A549 (cell line): ENCODE data around the gene VPS51. TPM values are rescaled to one million over a fixed set of nuclear protein-coding genes. Genes with fewer than 3 reads are reported as not detected.
A peak's percentile ranks its signal among the peaks of the same experiment; 100 is the strongest.

Source experiments
- ATAC-seq, 2 experiments: fragments of 200-7000 bp in 1 of 2; fragments of >200 bp in 1 of 2; cut with Nextera tagmentation in 1 of 2; cut with Tn5 transposase in 1 of 2; 3 replicates each; pipeline versions ENCODE4 v1.8.0 to v1.9.1; 2018 to 2020; ENCODE audit warnings: mild to moderate bottlenecking in 1 of 2, moderate library complexity in 1 of 2
- CTCF ChIA-PET: fragments of 300-600 bp; sonication (Branson Sonifier 250); formaldehyde crosslinking; extraction: SDS; loops from one replicate; lab custom pipeline; 2021; ENCODE audit warnings: antibody characterized with exemption, inconsistent platforms; lab: Yijun Ruan, JAX
- POLR2A ChIA-PET: fragments of 350-600 bp; formaldehyde crosslinking; extraction: SDS; loops from one replicate; lab custom pipeline; 2021; ENCODE audit warnings: antibody characterized with exemption, inconsistent platforms; lab: Yijun Ruan, JAX
- DNase-seq, 2 experiments: peaks; one replicate each; pipeline versions ENCODE4 v3.0.0 to v3.0.0-alpha.2; 2011 to 2016; ENCODE audit warnings: low read depth in 1 of 2, low spot score in 1 of 2
- FAIRE-seq: peaks from 2 replicates; lab custom pipeline; 2011; peaks lifted over from hg19 to GRCh38; lab: Jason Lieb, UNC
- H3K27ac ChIP-seq, 2 experiments: fragments of >200 bp; sonication (Bioruptor Twin); formaldehyde crosslinking; 3 replicates each; pipeline ENCODE4 v1.5.1; 2016 to 2017
- H3K4me1 ChIP-seq: fragments of >200 bp; sonication (Bioruptor Twin); formaldehyde crosslinking; 3 replicates; pipeline ENCODE4 v1.6.1; 2016
- H3K4me2 ChIP-seq: fragments of >200 bp; sonication (Bioruptor Twin); formaldehyde crosslinking; 3 replicates; pipeline ENCODE4 v1.6.1; 2016
- H3K4me3 ChIP-seq: fragments of >200 bp; sonication (Bioruptor Twin); formaldehyde crosslinking; 3 replicates; pipeline ENCODE4 v1.5.1; 2016
- H3K9me3 ChIP-seq: fragments of >200 bp; sonication (Bioruptor Twin); formaldehyde crosslinking; 3 replicates; pipeline ENCODE4 v1.6.1; 2016
- CHD2 ChIP-seq: fragments of 150-350 bp; IDR thresholded peaks from 2 replicates; pipeline ENCODE4 v1.6.1; 2014; ENCODE audit warnings: low read length; ENCODE audit not compliant: partially characterized antibody
- EP300 ChIP-seq, 2 experiments: fragments of >200 bp; sonication (Bioruptor Twin); formaldehyde crosslinking; IDR thresholded peaks; 2 replicates in 1 of 2; 3 replicates in 1 of 2; pipeline ENCODE4 v1.6.1; 2016 to 2017
- ESRRA ChIP-seq: fragments of 150-350 bp; IDR thresholded peaks from 2 replicates; pipeline ENCODE4 v1.6.1; 2014; ENCODE audit warnings: mild to moderate bottlenecking, low read length, borderline replicate concordance
- GATA3 ChIP-seq: IDR thresholded peaks from 2 replicates; pipeline ENCODE4 v1.6.1; 2012; ENCODE audit warnings: borderline replicate concordance
- HOXB13 ChIP-seq: fragments of 250-450 bp; sonication (Bioruptor Pico); IDR thresholded peaks from 2 replicates; pipeline ENCODE4 v1.5.0; 2020; ENCODE audit warnings: low read depth, mild to moderate bottlenecking, moderate library complexity
- JUN ChIP-seq, 2 experiments: fragments of >200 bp; sonication (Bioruptor Twin); formaldehyde crosslinking; IDR thresholded peaks; 2 replicates in 1 of 2; 3 replicates in 1 of 2; pipeline ENCODE4 v1.6.1; 2016 to 2017
- KDM1A ChIP-seq: fragments of 200-600 bp; sonication (generic); IDR thresholded peaks from 2 replicates; pipeline ENCODE4 v1.6.1; 2016; ENCODE audit warnings: low read depth, mild to moderate bottlenecking
- MAFK ChIP-seq: fragments of 450-650 bp; IDR thresholded peaks from 2 replicates; pipeline ENCODE4 v1.6.1; 2014; ENCODE audit not compliant: partially characterized antibody
- NFE2L2 ChIP-seq: fragments of 150-350 bp; conservative IDR thresholded peaks from 2 replicates; pipeline ENCODE4 v1.6.1; 2014; ENCODE audit warnings: low read length
- NR3C1 ChIP-seq: fragments of >200 bp; sonication (Bioruptor Twin); formaldehyde crosslinking; IDR thresholded peaks from 3 replicates; pipeline ENCODE4 v1.6.1; 2017
- PHF8 ChIP-seq: fragments of 200-600 bp; sonication (generic); IDR thresholded peaks from 2 replicates; pipeline ENCODE4 v1.6.1; 2016; ENCODE audit warnings: low read depth, mild to moderate bottlenecking, antibody characterized with exemption, moderate library complexity, borderline replicate concordance
- POLR2AphosphoS2 ChIP-seq: conservative IDR thresholded peaks from 2 replicates; pipeline ENCODE4 v1.6.1; 2012; ENCODE audit warnings: low read length, improper control_type of control experiment, inconsistent platforms
- RCOR1 ChIP-seq: fragments of 150-350 bp; IDR thresholded peaks from 2 replicates; pipeline ENCODE4 v1.6.1; 2014; ENCODE audit warnings: antibody characterized with exemption, low read length, low read depth
- RNF2 ChIP-seq: fragments of 200-600 bp; sonication (generic); IDR thresholded peaks from 2 replicates; pipeline ENCODE4 v1.6.1; 2016; ENCODE audit warnings: low read depth, mild to moderate bottlenecking, antibody characterized with exemption, moderate library complexity, borderline replicate concordance
- SMC3 ChIP-seq: fragments of >200 bp; sonication (Bioruptor Twin); formaldehyde crosslinking; IDR thresholded peaks from 3 replicates; pipeline ENCODE4 v1.6.1; 2018; ENCODE audit warnings: inconsistent platforms
- SREBF2 ChIP-seq: fragments of 450-650 bp; IDR thresholded peaks from 2 replicates; pipeline ENCODE4 v1.6.1; 2014; ENCODE audit warnings: mild to moderate bottlenecking, moderate library complexity
- ZFP36 ChIP-seq: fragments of 450-650 bp; IDR thresholded peaks from 2 replicates; pipeline ENCODE4 v1.6.1; 2014; ENCODE audit warnings: borderline replicate concordance; ENCODE audit not compliant: partially characterized antibody
- ZNF302 ChIP-seq: fragments of 250-450 bp; sonication (Bioruptor Pico); IDR thresholded peaks from 2 replicates; pipeline ENCODE4 v1.9.0; 2021; ENCODE audit warnings: inconsistent platforms, mild to moderate bottlenecking, moderate library complexity
- WGBS: methylation state at CpG from one replicate; pipeline ENCODE4 v1.1.6; 2017; ENCODE audit errors: missing lambda C conversion rate; 5-methylcytosine and 5-hydroxymethylcytosine counted together
- polyA plus RNA-seq, 4 experiments: library from polyadenylated mRNA; depleted of rRNA in 3 of 4; stranded (reverse); fragments of >200 nt; fragmentation: RNase III in 1 of 4; extraction: RNeasy Plus Mini Kit Qiagen cat#74134 plus additional on column Dnase treatment in 1 of 4; gene quantifications; 2 replicates in 3 of 4; 3 replicates in 1 of 4; pipeline ENCODE4 v1.2.3, GENCODE V29; 2011 to 2017
- TF ChIP-seq, protein P1 (sequence below): IDR thresholded peaks from 2 replicates; pipeline ENCODE4 v1.6.1; 2012; ENCODE audit warnings: low read depth, borderline replicate concordance
- TF ChIP-seq, protein P2 (sequence below): IDR thresholded peaks from 2 replicates; pipeline ENCODE4 v1.6.1; 2012

The VPS51 gene
- polyA plus RNA-seq, 2 of the 4 experiments (the other 2 are of a cell fraction) = 37.2 to 51.0 TPM

DNA sequence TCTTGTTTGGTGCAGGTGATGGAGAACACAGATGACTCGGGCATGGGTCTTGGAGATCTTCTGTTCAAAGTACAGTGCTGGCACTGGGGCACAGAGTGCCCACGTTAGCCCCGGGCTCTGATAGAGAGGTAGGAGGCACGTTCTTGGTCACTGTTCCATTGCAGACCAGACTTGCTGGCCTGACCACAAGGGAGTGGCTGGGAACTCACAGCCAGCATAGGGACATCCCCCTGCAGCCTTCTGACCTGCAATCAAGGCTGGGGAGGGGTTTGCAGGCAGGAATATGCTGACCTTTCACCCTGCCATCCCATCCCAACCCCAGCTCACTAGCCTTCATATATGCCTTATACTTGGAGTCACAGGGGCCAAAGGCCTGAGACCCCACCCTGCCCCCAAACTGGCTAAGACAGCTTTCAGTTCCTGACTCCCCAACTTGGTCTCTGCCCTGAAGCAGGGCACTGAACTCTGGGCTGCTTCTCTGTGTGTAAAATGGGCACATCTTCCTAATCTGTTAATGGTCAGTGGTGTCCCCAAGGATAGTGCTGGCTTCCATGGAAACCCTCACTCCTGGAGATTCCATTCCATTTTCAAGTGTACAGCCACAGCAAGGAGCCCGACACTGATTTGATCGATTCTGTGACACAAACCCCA is 30.7 kb downstream of the VPS51 start:
- ATAC-seq (no peak), DNase-seq (no peak)

DNA sequence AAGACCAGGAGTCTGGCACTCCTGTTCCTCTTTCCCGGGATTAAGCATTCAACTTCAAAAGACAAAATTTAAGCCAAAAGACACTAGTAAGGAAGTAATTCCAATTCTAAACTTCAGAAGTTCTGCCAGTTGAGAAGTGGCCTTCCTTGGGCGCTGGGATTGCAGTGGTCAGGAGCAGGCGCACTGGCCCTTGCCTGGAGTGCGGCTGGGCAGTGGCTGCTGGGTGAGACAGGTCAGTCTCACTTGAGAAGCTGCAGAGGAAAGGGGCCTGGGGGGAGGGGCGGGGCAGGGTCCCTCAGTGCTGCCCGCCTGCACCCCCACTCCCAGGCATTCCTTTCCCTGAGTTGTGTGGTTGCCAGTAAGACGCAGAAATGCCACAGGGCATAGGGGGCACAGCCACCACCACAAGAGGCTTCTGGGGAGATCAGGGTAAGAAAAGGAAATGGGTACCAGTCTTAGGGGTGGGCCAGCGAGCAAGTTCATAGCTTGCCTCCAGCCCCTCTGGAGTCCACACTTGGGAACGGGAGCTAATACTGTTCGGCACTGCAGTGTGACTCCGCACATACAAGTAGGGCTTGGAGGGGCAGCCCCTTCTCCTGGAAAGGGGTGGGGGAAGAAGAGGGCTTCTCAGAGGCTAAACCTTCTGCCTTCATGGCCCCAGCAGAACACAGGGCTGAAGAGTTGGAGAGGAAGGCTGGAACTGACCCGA is 31.6 kb downstream of the VPS51 start:
- Histone ChIP-seq H3K4me2 (no peak overlapping the region), H3K27ac (no peak overlapping the region), H3K4me1 (peaks cover 6% of the 10 kb centered on the region), H3K9me3 (no peaks in the 10 kb centered on the region), H3K4me3 (no peak overlapping the region)
- ChIA-PET CTCF (interaction anchor here (0.6 to 7.3 kb wide), 6 partner anchors 8 to 153 kb away, joined by 3 to 75 read pairs (median 4); partner anchors contain the start of genes FAU, MRPL49 and ZNHIT2), POLR2A (interaction anchor here (1.4 kb wide), 1 partner anchor 16 kb away, joined by 3 read pairs; the partner anchor contains the start of gene TM7SF2)
- WGBS = 86% methylated on average over 10 of the region's 12 CpGs
- TF ChIP-seq RCOR1 (no peak), GATA3 (no peak), POLR2AphosphoS2 (no peak), NFE2L2 (no peak), KDM1A (no peak), ZNF302 (CRISPR knock-in tag) (no peak), ZFP36 (no peak), HOXB13 (CRISPR knock-in tag) (no peak)
- TF ChIP-seq, protein P1, sequence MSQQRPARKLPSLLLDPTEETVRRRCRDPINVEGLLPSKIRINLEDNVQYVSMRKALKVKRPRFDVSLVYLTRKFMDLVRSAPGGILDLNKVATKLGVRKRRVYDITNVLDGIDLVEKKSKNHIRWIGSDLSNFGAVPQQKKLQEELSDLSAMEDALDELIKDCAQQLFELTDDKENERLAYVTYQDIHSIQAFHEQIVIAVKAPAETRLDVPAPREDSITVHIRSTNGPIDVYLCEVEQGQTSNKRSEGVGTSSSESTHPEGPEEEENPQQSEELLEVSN = no peak
- TF ChIP-seq, protein P2, sequence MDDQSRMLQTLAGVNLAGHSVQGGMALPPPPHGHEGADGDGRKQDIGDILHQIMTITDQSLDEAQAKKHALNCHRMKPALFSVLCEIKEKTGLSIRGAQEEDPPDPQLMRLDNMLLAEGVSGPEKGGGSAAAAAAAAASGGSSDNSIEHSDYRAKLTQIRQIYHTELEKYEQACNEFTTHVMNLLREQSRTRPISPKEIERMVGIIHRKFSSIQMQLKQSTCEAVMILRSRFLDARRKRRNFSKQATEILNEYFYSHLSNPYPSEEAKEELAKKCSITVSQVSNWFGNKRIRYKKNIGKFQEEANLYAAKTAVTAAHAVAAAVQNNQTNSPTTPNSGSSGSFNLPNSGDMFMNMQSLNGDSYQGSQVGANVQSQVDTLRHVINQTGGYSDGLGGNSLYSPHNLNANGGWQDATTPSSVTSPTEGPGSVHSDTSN = no peak
- no peak for DNase-seq
- no peak for ATAC-seq
- FAIRE-seq = no peak

More for the DNA sequence above, 30.7 kb downstream of the VPS51 start:
- Histone ChIP-seq H3K4me1 (peaks cover 5% of the 10 kb centered on the region; the same call in 2 of the 3 replicates), H3K4me2 (no peak overlapping the region), H3K27ac (no peak overlapping the region)
- 95% methylated on average over 6 of the region's 6 CpGs for WGBS
- TF ChIP-seq CHD2 (no peak), PHF8 (no peak), RNF2 (no peak), ESRRA (no peak), HOXB13 (CRISPR knock-in tag) (no peak), NR3C1 (no peak), ZFP36 (no peak), EP300 (IDR thresholded peaks at IDR 0.05) (no peak), MAFK (peak; percentile 28), JUN (IDR thresholded peaks at IDR 0.05) (0 out of 5 replicates have a peak, but pooled peaks of 1 of the 2 experiments have one; percentile 16), SMC3 (no peak), SREBF2 (no peak)
- TF ChIP-seq, protein P2 = no peak
- TF ChIP-seq, all 56 proteins: peak for 2
- POLR2A ChIA-PET = interaction anchor here (0.6 to 1.4 kb wide), 2 partner anchors 8 to 9 kb away, joined by 3 to 5 read pairs; partner anchors contain the start of gene ZNHIT2
- Histone ChIP-seq H3K9me3 (no peaks in the 10 kb centered on the region), H3K4me3 (no peak overlapping the region)
- CTCF ChIA-PET = interaction anchor here (0.9 to 7.3 kb wide), 6 partner anchors 7 to 55 kb away, joined by 3 to 75 read pairs (median 4); partner anchors contain the start of genes CAPN1, FAU, MRPL49 and SYVN1
- no peak for FAIRE-seq
